Measurements from ENCODE around the gene SUMO2. TPM values are rescaled to one million over a fixed set of nuclear protein-coding genes. Genes with fewer than 3 reads are reported as not detected.

The SUMO2 gene
- 90.4 and 105 TPM in 2 replicates for total RNA-seq

DNA sequence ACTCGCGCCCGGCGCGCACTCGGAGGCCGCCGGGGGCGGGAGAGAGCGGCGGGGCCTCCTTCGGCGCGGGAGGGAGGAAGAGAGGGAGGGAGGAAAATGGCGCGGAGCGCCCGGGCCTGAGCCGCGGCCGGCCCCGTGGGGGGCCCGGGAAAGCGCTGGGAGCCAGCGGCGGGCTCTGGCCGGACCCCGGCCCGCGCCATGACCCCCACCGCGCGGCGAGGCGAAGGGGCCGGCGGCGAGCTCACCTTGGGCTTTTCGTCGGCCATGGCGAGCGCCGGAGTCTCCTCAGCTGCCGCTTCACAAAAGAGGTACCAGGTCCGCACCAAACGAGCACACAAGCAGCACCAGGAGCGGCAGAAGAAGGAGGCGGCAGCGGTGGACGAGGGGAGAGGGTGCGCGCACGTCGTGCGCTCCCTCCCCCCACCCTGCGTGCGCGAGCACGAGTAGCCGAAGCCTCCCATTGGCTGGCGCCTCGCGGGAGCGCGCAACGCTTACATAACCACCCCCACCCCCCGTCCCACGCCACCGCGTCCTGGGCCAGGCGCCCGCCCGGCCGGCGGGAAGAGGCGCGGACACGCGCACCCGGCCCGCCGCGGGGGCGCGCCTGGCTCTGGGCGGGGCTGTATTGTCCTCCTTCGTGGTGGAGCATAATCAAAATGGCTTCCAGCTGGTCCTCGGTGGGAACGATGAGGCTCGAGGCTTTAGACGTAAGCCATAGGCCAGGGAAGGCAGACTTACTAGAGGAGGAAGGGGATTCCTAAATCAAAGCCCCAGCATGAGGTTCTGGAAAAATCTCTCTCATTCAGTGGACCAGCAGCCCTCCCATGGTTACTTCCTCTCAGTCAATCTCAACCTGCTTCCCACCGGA lies at the start of gene SUMO2:
Gene SUMO2 (minus strand): TSS at position 391 of the 868 bp plus-strand sequence. CDS start 125 bp downstream, at position 266.

DNA sequence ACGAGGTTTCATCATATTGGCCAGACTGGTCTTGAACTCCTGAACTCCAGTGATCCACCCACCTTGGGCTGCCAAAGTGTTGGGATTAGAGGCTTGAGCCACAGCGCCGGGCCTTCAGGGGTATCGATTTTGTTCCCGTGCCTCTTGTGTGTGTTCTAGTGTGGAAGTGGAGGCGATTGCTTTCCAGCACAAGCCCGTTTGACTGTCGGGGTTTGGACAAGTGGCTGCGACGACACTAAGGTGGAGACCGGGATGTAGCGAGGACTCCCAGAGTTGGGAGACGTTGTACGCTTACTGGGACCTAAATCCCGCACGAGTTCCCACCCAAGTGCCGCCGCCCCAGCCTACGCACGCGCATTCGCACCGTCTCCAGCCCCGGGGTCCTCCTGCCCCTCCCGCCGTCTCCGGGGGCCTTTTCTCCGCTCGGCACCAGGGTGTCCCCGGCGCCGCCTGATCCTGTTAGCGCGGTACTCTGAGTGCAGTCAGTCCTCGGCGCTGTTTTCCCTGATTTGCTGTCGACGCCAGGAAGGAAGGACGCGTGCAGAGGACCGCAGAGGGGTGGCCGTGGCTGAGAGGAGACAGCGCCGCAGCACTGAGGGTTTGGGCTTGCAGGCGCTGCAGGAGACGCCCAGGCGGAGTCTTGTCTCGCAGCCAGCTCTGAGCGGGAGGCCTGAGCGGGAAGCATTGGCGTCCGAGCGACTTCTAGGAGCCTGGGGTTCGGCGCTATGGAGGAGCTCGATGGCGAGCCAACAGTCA lies 22.5 kb upstream of the SUMO2 start, which contains the start of gene NUP85:
Gene NUP85 (plus strand): TSS at position 643 of the 756 bp plus-strand sequence. CDS start 83 bp downstream, at position 726.

DNA sequence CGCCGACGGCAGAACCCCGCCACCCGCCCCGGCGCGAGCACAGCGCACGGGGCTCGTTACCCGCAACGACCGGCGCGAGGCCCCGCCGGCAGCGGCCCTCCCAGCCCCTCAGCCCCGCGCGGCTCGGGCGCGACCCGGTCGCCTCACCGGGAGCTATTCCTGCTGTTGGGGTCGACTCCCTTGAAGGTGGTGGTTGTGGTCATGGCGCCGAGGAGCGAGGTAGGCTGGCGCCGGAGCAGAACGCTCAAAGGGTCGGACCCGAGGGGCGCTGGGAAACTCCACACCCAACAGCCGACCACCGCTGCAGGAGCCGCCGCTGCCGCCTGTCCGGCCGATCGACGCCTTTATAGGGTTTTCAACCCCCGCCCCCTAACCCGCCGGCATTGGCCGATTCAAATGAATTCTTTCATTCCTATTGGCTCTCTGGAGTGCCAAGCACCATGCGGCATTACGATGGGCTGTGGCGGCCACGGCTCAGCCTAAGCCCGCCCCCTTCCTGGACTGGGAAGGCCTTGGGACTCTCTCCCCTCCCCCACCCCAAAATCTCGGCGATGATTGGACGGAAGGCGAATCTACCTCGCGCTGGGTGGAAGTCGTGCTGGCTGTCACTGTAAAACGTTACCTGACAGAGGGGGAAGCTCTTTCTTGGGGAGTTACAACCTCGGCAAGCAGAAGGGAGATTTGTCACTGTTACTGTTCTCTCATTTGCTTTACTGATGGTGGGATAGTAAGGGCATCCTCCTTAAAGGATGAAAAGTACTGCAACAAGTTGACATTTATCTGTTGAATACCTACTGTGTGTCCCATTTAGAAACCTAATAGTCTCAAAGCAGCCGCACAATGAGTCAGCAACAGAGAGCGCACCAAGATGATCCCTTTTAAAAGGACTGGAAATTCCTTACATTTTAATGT lies 28.3 kb downstream of the SUMO2 start, which contains the start of gene JPT1:
Gene JPT1 (minus strand): TSS at position 318 of the 912 bp plus-strand sequence. CDS start 115 bp downstream, at position 203.

DNA sequence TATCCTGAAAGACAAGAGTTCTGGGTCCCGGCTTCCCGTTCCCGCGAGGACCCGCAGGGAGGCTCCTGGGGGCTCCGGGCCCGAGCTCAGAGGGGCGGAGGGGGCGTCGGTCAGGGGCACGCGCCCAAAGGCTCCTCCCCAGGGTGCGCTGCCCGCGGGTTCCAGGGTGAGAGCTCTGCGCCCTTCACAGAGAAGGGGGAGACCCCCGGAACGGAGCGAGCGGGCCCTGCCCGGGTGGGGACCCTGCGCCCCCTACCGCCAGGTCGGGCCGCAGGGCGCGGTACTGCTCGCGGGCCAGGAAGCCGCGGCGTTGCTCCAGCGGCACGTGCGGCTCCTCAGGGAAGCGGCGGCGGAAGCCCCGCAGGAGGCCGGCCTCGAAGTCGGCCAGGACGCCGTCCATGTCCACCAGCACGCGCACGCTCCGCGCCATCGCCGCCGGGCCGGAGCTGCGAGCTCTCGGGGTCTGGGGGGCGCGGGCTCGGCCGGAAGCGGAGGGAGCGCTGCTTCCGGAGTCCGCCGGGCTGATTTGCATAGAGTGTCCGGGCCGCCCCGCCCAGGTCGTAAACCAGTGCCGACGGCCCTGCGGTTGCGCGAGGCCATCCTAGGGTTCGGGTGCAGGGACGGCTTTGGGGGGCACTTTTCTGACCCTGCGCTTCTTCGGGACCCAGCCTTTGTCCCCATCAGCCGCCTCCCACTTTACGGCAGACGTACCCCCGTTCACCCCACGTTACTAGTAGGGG lies 51.3 kb downstream of the SUMO2 start, which contains the start of gene NT5C:
Gene NT5C (minus strand): TSS at position 465 of the 740 bp plus-strand sequence. CDS start 35 bp downstream, at position 430.

Small RNAs within 50 kb of the gene (small RNA-seq; reads per million reads assigned to genes)
- not detected for gene RF00019

Other genes with a start within 250 kb of the SUMO2 start
- not detected in 2 replicates for gene OTOP3, start 247.1 kb downstream of the SUMO2 start, total RNA-seq
- gene HID1, start 210.2 kb downstream of the SUMO2 start, total RNA-seq = not detected in 2 replicates
- gene CDR2L, start 195.3 kb downstream of the SUMO2 start, total RNA-seq = 15.1 and 15.8 TPM in 2 replicates
- gene MRPL58, start 170.3 kb downstream of the SUMO2 start, total RNA-seq = 28.9 and 33.8 TPM in 2 replicates
- 234 and 356 TPM in 2 replicates for gene ATP5PD, start 136.0 kb downstream of the SUMO2 start, total RNA-seq
- 14.0 and 16.0 TPM in 2 replicates for gene KCTD2, start 135.7 kb downstream of the SUMO2 start, total RNA-seq
- gene SLC16A5, start 95.0 kb downstream of the SUMO2 start, total RNA-seq = 6.8 and 8.1 TPM in 2 replicates
- 2.9 and 3.7 TPM in 2 replicates for gene ARMC7, start 73.0 kb downstream of the SUMO2 start, total RNA-seq
- 56.7 and 60.6 TPM in 2 replicates for gene NT5C, start 51.2 kb downstream of the SUMO2 start, total RNA-seq
- 139 and 140 TPM in 2 replicates for gene JPT1, start 28.4 kb downstream of the SUMO2 start, total RNA-seq
- 37.1 and 49.5 TPM in 2 replicates for gene NUP85, start 22.7 kb upstream of the SUMO2 start, total RNA-seq
- gene GGA3, start 78.6 kb upstream of the SUMO2 start, total RNA-seq = 13.7 and 18.7 TPM in 2 replicates
- 48.5 and 55.5 TPM in 2 replicates for gene MRPS7, start 78.9 kb upstream of the SUMO2 start, total RNA-seq
- 3.3 and 4.7 TPM in 2 replicates for gene MIF4GD, start 88.3 kb upstream of the SUMO2 start, total RNA-seq
- gene SLC25A19, start 106.5 kb upstream of the SUMO2 start, total RNA-seq = 7.0 and 20.7 TPM in 2 replicates
- 57.7 and 75.1 TPM in 2 replicates for gene GRB2, start 222.7 kb upstream of the SUMO2 start, total RNA-seq

Measured in subcutaneous preadipocyte (primary cell).